GM19238 (cell line): Measurements from ENCODE around the gene ARHGAP5.
"Not testable (repeated sequence)": the region's sequence is repeated elsewhere in the genome, so short reads cannot be mapped to it uniquely, and the experiment has no call there.

Source experiments
- DNase-seq: peaks from one replicate; pipeline ENCODE4 v3.0.0; 2011; ENCODE audit warnings: low spot score; ENCODE audit not compliant: insufficient read length

ARHGAP5 gene

GRCh38 chr14:32104803-32105202 lies 27.7 kb downstream of the ARHGAP5 start:
- DNase-seq: no peak

- DNase-seq: no peak
These were observed 32.8 kb downstream of the ARHGAP5 start for GRCh38 chr14:32109676-32110547.

GRCh38 chr14:32110548-32110896 lies 33.4 kb downstream of the ARHGAP5 start:
- DNase-seq: no peak

- no peak for DNase-seq
These were observed 44.4 kb downstream of the ARHGAP5 start for GRCh38 chr14:32121536-32121935.

- no peak for DNase-seq
These were observed 44.8 kb downstream of the ARHGAP5 start for GRCh38 chr14:32121948-32122347.

- DNase-seq: not testable (repeated sequence)
These were observed 50.0 kb downstream of the ARHGAP5 start for GRCh38 chr14:32126899-32127730.

GRCh38 chr14:32127731-32128654 lies 50.9 kb downstream of the ARHGAP5 start:
- not testable (repeated sequence) for DNase-seq

- no peak for DNase-seq
These were observed 51.6 kb downstream of the ARHGAP5 start for GRCh38 chr14:32128703-32129102.

GRCh38 chr14:32129124-32129523 lies 52.0 kb downstream of the ARHGAP5 start:
- no peak for DNase-seq

- not testable (repeated sequence) for DNase-seq
These were observed 54.6 kb downstream of the ARHGAP5 start for GRCh38 chr14:32131689-32132088.

- no peak for DNase-seq
These were observed 57.5 kb downstream of the ARHGAP5 start for GRCh38 chr14:32134448-32135097.

- DNase-seq: no peak
These were observed 59.1 kb downstream of the ARHGAP5 start for GRCh38 chr14:32136027-32136825.

GRCh38 chr14:32137313-32137712 lies 60.2 kb downstream of the ARHGAP5 start:
- no peak for DNase-seq

- no peak for DNase-seq
These were observed 60.8 kb downstream of the ARHGAP5 start for GRCh38 chr14:32137892-32138291.

GRCh38 chr14:32142341-32142740 lies 65.2 kb downstream of the ARHGAP5 start:
- DNase-seq: no peak

- DNase-seq: no peak
These were observed 65.8 kb downstream of the ARHGAP5 start for GRCh38 chr14:32142754-32143437.

GRCh38 chr14:32150392-32150791 lies 73.3 kb downstream of the ARHGAP5 start:
- DNase-seq: no peak

GRCh38 chr14:32166029-32166428 lies 88.9 kb downstream of the ARHGAP5 start:
- DNase-seq: no peak

GRCh38 chr14:32166924-32167323 lies 89.8 kb downstream of the ARHGAP5 start:
- no peak for DNase-seq
